ENCODE results near the gene NT5C2. TPM values are rescaled to one million over a fixed set of nuclear protein-coding genes. Genes with fewer than 3 reads are reported as not detected.
"Not testable (repeated sequence)": the region's sequence is repeated elsewhere in the genome, so short reads cannot be mapped to it uniquely, and the experiment has no call there.

Gene NT5C2
- total RNA-seq, 2 experiments from 2014 or later: 39.1 to 43.0 TPM

DNA sequence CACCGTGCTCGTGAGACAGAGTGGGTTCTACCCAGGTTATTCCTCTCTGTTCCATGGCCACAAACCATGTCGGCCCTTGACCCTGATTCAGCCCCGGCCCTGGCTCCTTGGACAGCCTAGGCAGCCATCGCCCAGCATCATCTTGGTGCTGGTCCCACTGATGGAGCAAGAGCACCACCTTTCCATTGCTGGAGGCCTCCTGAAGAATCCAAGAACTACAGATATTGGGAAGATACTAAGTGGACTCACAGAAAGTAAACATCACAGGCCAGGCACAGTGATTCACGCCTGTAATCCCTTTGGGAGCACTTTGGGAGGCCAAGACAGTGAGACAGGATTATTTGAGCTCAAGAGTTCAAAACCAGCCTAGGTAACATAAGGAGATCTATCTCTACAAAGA is 125.1 kb downstream of the NT5C2 start:
- H3K4me3 Mint-ChIP-seq: no peak overlapping the region
- no peaks in the 10 kb centered on the region for H3K9me3 Mint-ChIP-seq
- peaks cover 23% of the 10 kb centered on the region for H3K4me1 Mint-ChIP-seq (ENCODE audit: low read depth)
- no peaks in the 10 kb centered on the region for H3K36me3 Mint-ChIP-seq (ENCODE audit: low read depth)
- H3K27ac Mint-ChIP-seq: no peak overlapping the region
- POLR2A ChIA-PET: interaction anchor here (1.4 to 3.3 kb wide), 2 partner anchors 14 to 150 kb away, joined by 4 to 11 read pairs; partner anchors contain the start of gene CNNM2
- TF ChIP-seq, protein P1, sequence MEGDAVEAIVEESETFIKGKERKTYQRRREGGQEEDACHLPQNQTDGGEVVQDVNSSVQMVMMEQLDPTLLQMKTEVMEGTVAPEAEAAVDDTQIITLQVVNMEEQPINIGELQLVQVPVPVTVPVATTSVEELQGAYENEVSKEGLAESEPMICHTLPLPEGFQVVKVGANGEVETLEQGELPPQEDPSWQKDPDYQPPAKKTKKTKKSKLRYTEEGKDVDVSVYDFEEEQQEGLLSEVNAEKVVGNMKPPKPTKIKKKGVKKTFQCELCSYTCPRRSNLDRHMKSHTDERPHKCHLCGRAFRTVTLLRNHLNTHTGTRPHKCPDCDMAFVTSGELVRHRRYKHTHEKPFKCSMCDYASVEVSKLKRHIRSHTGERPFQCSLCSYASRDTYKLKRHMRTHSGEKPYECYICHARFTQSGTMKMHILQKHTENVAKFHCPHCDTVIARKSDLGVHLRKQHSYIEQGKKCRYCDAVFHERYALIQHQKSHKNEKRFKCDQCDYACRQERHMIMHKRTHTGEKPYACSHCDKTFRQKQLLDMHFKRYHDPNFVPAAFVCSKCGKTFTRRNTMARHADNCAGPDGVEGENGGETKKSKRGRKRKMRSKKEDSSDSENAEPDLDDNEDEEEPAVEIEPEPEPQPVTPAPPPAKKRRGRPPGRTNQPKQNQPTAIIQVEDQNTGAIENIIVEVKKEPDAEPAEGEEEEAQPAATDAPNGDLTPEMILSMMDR (IDR thresholded peaks at IDR 0.05): no peak
- ATAC-seq (no peak), DNase-seq (no peak)
- CTCF ChIA-PET: interaction anchor here (0.9 to 12.4 kb wide), 4 partner anchors 10 to 166 kb away, joined by 3 to 144 read pairs (median 8); partner anchors contain the start of gene CNNM2
- no peaks in the 10 kb centered on the region for H3K27me3 Mint-ChIP-seq
- intact Hi-C loops (cut with micrococcal nuclease): loop anchor here (5.0 kb wide), 1 partner anchor 231 kb away; the partner anchor contains the start of gene CYP17A1

- H3K4me3 Mint-ChIP-seq: no peak overlapping the region
- no peaks in the 10 kb centered on the region for H3K36me3 Mint-ChIP-seq (ENCODE audit: low read depth)
- CTCF ChIA-PET: interaction anchor here (1.2 to 12.4 kb wide), 4 partner anchors 13 to 177 kb away, joined by 3 to 144 read pairs (median 4); partner anchors contain the start of gene CNNM2
- peaks cover 23% of the 10 kb centered on the region for H3K4me1 Mint-ChIP-seq (ENCODE audit: low read depth)
- intact Hi-C loops (cut with micrococcal nuclease): loop anchor here (5.0 kb wide), 1 partner anchor 230 kb away; the partner anchor contains the start of gene CYP17A1
- DNase-seq (no peak), ATAC-seq (no peak)
- TF ChIP-seq, protein P1 (IDR thresholded peaks at IDR 0.05): no peak
- no peaks in the 10 kb centered on the region for H3K9me3 Mint-ChIP-seq
- no peak overlapping the region for H3K27ac Mint-ChIP-seq
- POLR2A ChIA-PET: no interaction called here
- H3K27me3 Mint-ChIP-seq: no peaks in the 10 kb centered on the region
These were observed 125.6 kb downstream of the NT5C2 start for GRCh38 chr10:103067484-103067883.

DNA sequence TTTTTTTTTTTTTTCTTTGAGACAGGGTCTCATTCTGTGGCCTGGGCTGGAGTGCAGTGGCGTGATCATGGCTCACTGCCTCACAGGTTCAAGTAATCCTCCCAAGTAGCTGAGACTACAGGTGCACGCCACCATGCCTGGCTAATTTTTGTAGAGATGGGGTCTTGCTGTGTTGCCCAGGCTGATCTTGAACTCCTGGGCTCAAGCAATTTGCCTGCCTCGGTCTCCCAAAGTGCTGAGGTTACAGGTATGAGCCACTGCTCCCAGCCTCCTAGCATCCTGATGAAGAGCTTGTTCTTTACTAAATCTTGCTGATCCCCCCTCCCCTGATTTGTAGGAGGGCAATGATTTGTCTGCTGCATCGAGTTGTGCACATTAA is 126.0 kb downstream of the NT5C2 start:
- DNase-seq; H3K27me3 Mint-ChIP-seq; H3K36me3 Mint-ChIP-seq (ENCODE audit: low read depth); H3K27ac Mint-ChIP-seq; H3K9me3 Mint-ChIP-seq; POLR2A ChIA-PET; ATAC-seq; H3K4me3 Mint-ChIP-seq: not testable (repeated sequence)
- intact Hi-C loops (cut with micrococcal nuclease): loop anchor here (5.0 kb wide), 1 partner anchor 230 kb away; the partner anchor contains the start of gene CYP17A1
- H3K4me1 Mint-ChIP-seq (ENCODE audit: low read depth): peaks cover 23% of the 10 kb centered on the region
- CTCF ChIA-PET: interaction anchor here (1.2 to 12.4 kb wide), 4 partner anchors 13 to 177 kb away, joined by 3 to 144 read pairs (median 4); partner anchors contain the start of gene CNNM2

GRCh38 chr10:103066141-103067098 is 126.7 kb downstream of the NT5C2 start:
- intact Hi-C loops (cut with micrococcal nuclease): loop anchor here (5.0 kb wide), 1 partner anchor 229 kb away; the partner anchor contains the start of gene CYP17A1
- Mint-ChIP-seq H3K4me1 (ENCODE audit: low read depth) (peaks cover 23% of the 10 kb centered on the region), H3K4me3 (no peak overlapping the region), H3K9me3 (no peaks in the 10 kb centered on the region), H3K27me3 (no peaks in the 10 kb centered on the region), H3K27ac (no peak overlapping the region), H3K36me3 (ENCODE audit: low read depth) (no peaks in the 10 kb centered on the region)
- TF ChIP-seq, protein P1 (IDR thresholded peaks at IDR 0.05): no peak
- ChIA-PET CTCF (interaction anchor here (1.2 to 12.4 kb wide), 4 partner anchors 12 to 178 kb away, joined by 3 to 144 read pairs (median 4); partner anchors contain the start of gene CNNM2), POLR2A (no interaction called here)
- ATAC-seq: no peak
- no peak for DNase-seq

GRCh38 chr10:103064956-103065355 is 128.1 kb downstream of the NT5C2 start:
- no peaks in the 10 kb centered on the region for H3K9me3 Mint-ChIP-seq

More at GRCh38 chr10:103064956-103065355, 128.1 kb downstream of the NT5C2 start:
- no peaks in the 10 kb centered on the region for H3K27me3 Mint-ChIP-seq
- intact Hi-C loops (cut with micrococcal nuclease): loop anchor here (5.0 kb wide), 1 partner anchor 228 kb away; the partner anchor contains the start of gene CYP17A1
- H3K36me3 Mint-ChIP-seq (ENCODE audit: low read depth): no peaks in the 10 kb centered on the region
- no peak for ATAC-seq
- TF ChIP-seq, protein P1 (IDR thresholded peaks at IDR 0.05): no peak
- H3K27ac Mint-ChIP-seq: no peak overlapping the region
- no peak overlapping the region for H3K4me3 Mint-ChIP-seq
- CTCF ChIA-PET: interaction anchor here (2.5 to 12.4 kb wide), 2 partner anchors 146 to 181 kb away, joined by 10 to 144 read pairs; partner anchors contain the start of genes CNNM2 and RPEL1
- DNase-seq: no peak
- peaks cover 13% of the 10 kb centered on the region for H3K4me1 Mint-ChIP-seq (ENCODE audit: low read depth)
- POLR2A ChIA-PET: interaction anchor here (0.6 to 1.1 kb wide), 2 partner anchors 11 to 13 kb away, joined by 3 read pairs; no protein-coding TSS in a partner anchor
